Spinal cord (tissue), 10 donors: ENCODE results near the gene NBPF20. TPM values are rescaled to one million over a fixed set of nuclear protein-coding genes. Genes with fewer than 3 reads are reported as not detected.
A peak's percentile ranks its signal among the peaks of the same experiment; 100 is the strongest.
"Not testable (repeated sequence)": the region's sequence is repeated elsewhere in the genome, so short reads cannot be mapped to it uniquely, and the experiment has no call there.

Experiments
- DNase-seq, 6 donors: peaks; one replicate each; pipeline versions ENCODE4 v3.0.0 to v3.0.0-alpha.2; 2013 to 2015; ENCODE audit warnings: low spot score in 6 of 6, low read depth in 4 of 6
- H3K27ac ChIP-seq: one replicate; pipeline ENCODE4 v1.5.1; 2013; ENCODE audit warnings: low read depth, low read length, control low read depth
- H3K27me3 ChIP-seq: one replicate; pipeline ENCODE4 v1.6.1; 2013; ENCODE audit warnings: low read length; ENCODE audit not compliant: control insufficient read depth, insufficient read depth
- H3K36me3 ChIP-seq: one replicate; pipeline ENCODE4 v1.6.1; 2013; ENCODE audit warnings: low read length; ENCODE audit not compliant: control insufficient read depth, insufficient read depth
- H3K4me1 ChIP-seq: one replicate; pipeline ENCODE4 v1.6.1; 2013; ENCODE audit warnings: low read length; ENCODE audit not compliant: control insufficient read depth, insufficient read depth
- H3K4me3 ChIP-seq: one replicate; pipeline ENCODE4 v1.5.1; 2013; ENCODE audit warnings: low read depth, low read length, control low read depth
- H3K9me3 ChIP-seq: one replicate; pipeline ENCODE4 v1.6.1; 2013; ENCODE audit warnings: low read length; ENCODE audit not compliant: control insufficient read depth, insufficient read depth
- WGBS: methylation state at CpG from one replicate; pipeline ENCODE4 v1.1.5; 2013; ENCODE audit warnings: missing lambda C conversion rate; ENCODE audit not compliant: insufficient coverage; 5-methylcytosine and 5-hydroxymethylcytosine counted together
- long read RNA-seq, 4 donors: transcript quantifications; one replicate each; lab custom pipeline, GENCODE V29; 2026
- polyA plus RNA-seq, 2 donors: library from polyadenylated mRNA; unstranded; fragments of 120-200 nt; gene quantifications; one replicate each; pipeline ENCODE4 v1.2.1, GENCODE V29; 2013; ENCODE audit not compliant: insufficient read length in 2 of 2
- total RNA-seq, 2 donors: library from RNA; depleted of rRNA in 1 of 2; stranded (reverse); fragments of 120-200 nt in 1 of 2; fragments of >200 nt in 1 of 2; gene quantifications; one replicate each; pipeline versions ENCODE4 v1.2.3 to v1.2.4, GENCODE V29; 2013 to 2014
- donor health status: healthy.

The NBPF20 gene, protein sequence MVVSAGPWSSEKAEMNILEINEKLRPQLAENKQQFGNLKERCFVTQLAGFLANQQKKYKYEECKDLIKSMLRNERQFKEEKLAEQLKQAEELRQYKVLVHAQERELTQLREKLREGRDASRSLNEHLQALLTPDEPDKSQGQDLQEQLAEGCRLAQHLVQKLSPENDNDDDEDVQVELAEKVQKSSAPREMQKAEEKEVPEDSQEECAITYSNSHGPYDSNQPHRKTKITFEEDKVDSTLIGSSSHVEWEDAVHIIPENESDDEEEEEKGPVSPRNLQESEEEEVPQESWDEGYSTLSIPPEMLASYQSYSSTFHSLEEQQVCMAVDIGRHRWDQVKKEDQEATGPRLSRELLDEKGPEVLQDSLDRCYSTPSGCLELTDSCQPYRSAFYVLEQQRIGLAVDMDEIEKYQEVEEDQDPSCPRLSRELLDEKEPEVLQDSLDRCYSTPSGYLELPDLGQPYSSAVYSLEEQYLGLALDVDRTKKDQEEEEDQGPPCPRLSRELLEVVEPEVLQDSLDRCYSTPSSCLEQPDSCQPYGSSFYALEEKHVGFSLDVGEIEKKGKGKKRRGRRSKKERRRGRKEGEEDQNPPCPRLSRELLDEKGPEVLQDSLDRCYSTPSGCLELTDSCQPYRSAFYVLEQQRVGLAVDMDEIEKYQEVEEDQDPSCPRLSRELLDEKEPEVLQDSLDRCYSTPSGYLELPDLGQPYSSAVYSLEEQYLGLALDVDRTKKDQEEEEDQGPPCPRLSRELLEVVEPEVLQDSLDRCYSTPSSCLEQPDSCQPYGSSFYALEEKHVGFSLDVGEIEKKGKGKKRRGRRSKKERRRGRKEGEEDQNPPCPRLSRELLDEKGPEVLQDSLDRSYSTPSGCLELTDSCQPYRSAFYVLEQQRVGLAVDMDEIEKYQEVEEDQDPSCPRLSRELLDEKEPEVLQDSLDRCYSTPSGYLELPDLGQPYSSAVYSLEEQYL (N-terminal part only)
- total RNA-seq (1 to 10 TPM; 6.1 to 7.3 TPM), polyA plus RNA-seq (1 to 10 TPM; 3.2 to 3.4 TPM)
- long read RNA-seq, donor 1, result 0 reads
- long read RNA-seq, donor 2, result 0 reads
- long read RNA-seq, donor 3, result 0 reads
- long read RNA-seq, donor 4, result 0 reads

DNA sequence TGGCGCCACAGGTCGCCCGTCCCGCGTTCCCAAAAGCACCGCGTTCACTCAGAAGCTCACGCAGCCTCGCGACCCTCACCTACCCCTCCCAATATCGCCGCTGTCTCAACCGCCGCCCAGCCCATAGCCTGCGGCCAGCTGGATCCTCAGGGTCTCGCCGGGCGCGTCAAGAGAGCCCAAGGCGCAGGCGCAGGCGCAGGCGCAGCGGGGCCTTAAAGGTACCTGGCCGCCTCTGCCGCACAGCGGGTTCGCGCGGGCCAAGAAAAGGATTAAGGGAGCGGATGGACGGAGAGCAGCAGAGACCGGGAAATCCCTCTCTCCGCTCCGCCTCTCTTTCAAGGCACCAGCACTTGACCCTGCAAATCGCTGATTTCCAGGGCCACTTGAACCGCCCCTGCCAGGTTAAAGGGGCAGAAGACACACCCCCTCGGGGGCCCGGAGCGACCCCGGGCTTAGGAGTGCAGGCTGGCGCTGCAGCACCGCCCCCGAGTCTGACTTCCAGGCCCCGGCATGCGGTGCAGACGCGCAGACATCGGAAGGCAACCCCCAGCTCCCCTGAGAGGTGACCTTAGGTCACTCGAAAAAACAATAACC is at the start of gene NBPF20:
TSS of gene NBPF20 (minus strand) at position 168 of the 594 bp plus-strand sequence. CDS start 20,331 bp downstream, outside the sequence.
- peaks cover 5% of the 10 kb centered on the region for H3K27me3 ChIP-seq
- peaks cover 6% of the 10 kb centered on the region for H3K4me1 ChIP-seq
- no peak within 1 kb of the TSS for H3K27ac ChIP-seq
- DNase-seq, result peak in 5 of 6 donors; percentile 59 to 94 (median 71)
- no peaks in the 10 kb centered on the region for H3K36me3 ChIP-seq
- H3K4me3 ChIP-seq, result peak within 1 kb of the TSS; percentile 51
- WGBS, result 0% methylated on average over 44 of the region's 50 CpGs
- H3K9me3 ChIP-seq, result no peaks in the 10 kb centered on the region

DNA sequence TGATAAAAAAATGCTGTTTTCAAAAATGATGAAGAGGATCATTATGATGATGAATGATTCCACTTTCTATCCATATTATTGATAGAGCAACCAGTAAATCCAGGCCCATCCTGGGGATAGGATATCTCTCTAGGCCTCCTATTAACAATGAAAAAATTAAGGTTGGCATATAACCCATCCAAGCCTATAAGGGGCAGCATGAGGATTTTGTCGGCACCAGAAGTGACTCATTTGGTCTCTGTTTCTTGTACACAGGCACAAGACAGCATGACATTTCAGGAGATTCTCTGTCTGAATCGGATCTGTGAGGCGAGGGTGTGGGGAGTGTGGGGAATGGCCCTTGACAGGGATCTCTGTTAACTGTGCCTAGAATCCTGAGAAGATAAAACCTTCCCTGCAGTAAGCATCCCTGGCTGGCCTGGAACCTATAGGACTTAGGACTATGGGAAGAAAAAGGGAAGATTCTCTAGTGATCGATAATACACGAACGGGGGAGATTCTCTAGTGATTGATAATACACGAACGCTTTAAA is 49.5 kb upstream of the NBPF20 start:
- no CpG with 5 or more reads among the region's 8 CpGs for WGBS
- not testable (repeated sequence) for H3K9me3 ChIP-seq, DNase-seq, H3K27me3 ChIP-seq, H3K36me3 ChIP-seq, H3K4me3 ChIP-seq, H3K27ac ChIP-seq, H3K4me1 ChIP-seq

DNA sequence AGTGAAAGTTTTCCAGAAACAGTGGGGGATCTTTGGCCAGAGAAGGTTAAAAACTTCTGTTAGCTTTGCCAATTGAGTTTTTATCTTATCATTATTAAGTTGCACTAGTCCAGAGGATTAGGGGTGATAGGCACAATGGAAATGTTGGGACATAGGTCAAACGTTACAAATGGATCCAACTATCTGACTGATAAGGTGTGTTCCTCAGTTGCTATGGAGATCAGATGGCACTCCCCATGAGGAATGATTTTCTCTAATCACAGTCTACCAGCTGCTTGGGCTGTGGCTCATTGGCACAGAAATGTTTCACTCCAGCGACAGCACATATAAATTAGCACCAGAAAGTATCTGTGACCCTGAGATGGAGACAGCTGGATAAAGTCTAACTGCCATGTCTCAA is 47.3 kb upstream of the NBPF20 start:
- not testable (repeated sequence) for H3K27ac ChIP-seq, H3K36me3 ChIP-seq, H3K27me3 ChIP-seq, H3K9me3 ChIP-seq, DNase-seq, H3K4me3 ChIP-seq, H3K4me1 ChIP-seq
- WGBS, result no CpG with 5 or more reads among the region's 2 CpGs

DNA sequence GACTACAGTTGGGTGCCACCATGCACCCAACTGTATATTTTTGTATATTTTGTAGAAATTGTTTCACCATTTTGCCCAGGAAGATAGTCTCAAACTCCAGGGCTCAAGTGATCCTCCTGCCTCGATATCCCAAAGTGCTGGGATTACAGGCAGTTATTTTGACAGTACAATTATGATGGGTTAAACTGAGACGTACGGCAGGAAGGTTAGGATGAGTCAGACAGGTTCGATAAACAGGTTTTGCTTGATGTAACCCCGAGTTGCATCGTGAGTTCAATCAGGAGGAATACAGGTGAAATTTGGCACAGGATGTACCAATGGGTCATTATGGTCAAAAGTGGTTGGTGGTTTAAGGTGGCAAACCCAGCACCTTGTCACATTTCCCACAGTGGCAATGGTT is 46.0 kb upstream of the NBPF20 start:
- not testable (repeated sequence) for DNase-seq, H3K9me3 ChIP-seq, H3K4me3 ChIP-seq, H3K4me1 ChIP-seq, H3K27ac ChIP-seq, H3K27me3 ChIP-seq, H3K36me3 ChIP-seq
- 90% methylated on average over 3 of the region's 6 CpGs for WGBS

DNA sequence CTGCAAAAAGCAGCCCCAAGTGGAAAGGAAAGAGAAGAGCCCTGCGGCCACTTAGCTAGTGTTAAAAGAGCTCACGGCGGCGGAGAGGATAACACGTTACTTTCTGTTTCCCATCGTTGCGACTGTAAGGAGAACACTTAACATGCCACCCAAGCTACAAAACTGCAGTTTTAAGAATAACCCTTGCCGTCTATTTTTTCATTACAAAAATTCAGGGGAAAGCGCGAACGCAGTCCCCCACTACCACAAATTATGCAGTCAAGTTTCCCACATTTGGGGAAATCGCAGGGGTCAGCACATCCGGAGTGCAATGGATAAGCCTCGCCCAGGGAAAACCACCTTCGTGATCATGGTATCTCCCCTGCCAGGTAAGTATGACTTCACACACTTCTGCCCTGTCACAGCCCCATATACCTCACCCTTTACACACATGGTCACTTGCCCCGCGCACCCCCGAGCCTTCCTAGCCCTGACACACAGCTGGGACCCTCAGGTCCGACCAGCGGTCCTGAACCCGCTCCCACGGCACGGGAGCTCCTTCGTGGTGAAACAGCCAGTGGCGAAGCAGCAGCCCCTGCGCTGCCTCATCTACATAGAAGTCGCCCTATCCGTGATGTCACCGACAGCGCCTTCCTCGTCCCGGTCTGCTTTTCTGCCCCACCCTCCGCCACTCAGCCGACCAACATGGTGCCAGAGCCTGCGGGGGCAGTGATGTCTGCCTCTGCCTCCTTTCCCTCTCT is 40.2 kb upstream of the NBPF20 start:
- DNase-seq, result peak in 5 of 6 donors; percentile 13 to 69 (median 28)
- not testable (repeated sequence) for H3K27me3 ChIP-seq, H3K4me1 ChIP-seq, H3K9me3 ChIP-seq, H3K27ac ChIP-seq, H3K36me3 ChIP-seq
- peak overlapping the region; percentile 11 for H3K4me3 ChIP-seq
- WGBS, result under 1% methylated on average over 12 of the region's 35 CpGs

DNA sequence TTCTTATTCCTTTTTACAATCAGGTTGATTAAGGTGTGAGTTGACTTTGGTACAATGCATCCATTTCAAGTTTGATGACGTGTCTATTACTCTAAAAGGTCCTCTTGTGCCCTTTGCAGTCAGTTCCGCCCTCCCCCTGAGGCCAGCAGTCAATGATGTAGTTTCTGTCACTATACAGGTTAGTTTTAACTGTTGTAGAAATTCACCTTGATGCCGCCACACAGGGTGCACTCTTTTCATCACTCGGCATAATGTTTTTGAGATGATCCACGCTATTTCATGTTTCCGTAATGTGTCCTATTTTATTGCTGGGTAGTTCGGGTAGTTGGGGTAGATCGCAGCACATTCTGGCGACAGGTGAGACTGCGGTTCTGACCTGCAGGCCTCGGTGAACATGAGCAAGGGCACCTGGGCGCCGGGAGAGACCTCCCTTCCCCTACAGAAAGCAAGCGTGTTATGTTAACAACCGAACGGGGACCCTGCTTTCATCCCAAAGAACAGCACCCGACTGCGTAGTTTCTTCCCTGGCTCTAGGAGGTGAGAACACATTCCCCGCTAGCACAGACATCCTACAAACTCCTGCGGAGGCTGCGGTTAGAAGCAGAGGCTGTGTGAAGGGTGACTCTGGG is 39.4 kb upstream of the NBPF20 start:
- H3K4me1 ChIP-seq, DNase-seq, H3K27me3 ChIP-seq, H3K9me3 ChIP-seq, H3K27ac ChIP-seq, H3K36me3 ChIP-seq: not testable (repeated sequence)
- WGBS, result no CpG with 5 or more reads among the region's 21 CpGs
- peak overlapping the region; percentile 11 for H3K4me3 ChIP-seq

DNA sequence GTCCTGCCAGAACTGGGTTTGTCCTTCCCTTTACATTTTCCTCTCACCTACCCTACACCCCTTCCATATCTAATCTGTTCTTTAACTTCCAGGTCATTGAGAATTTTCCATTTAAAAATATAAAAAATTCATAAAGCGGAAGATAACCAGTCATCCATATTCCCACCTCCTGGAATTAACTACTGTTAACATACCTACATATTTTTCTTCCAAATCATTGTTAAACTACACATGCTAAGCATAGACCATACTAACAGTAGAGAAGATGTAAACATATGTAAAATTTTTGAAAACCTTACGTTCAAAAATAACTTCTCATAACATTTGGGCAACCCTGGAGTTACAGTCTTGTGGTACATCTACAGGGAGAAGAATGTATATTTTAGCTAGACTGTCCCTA is 38.6 kb upstream of the NBPF20 start:
- H3K36me3 ChIP-seq, DNase-seq, H3K4me1 ChIP-seq, H3K4me3 ChIP-seq, H3K9me3 ChIP-seq, H3K27ac ChIP-seq, H3K27me3 ChIP-seq: not testable (repeated sequence)
- no CpG with 5 or more reads among the region's 2 CpGs for WGBS

DNA sequence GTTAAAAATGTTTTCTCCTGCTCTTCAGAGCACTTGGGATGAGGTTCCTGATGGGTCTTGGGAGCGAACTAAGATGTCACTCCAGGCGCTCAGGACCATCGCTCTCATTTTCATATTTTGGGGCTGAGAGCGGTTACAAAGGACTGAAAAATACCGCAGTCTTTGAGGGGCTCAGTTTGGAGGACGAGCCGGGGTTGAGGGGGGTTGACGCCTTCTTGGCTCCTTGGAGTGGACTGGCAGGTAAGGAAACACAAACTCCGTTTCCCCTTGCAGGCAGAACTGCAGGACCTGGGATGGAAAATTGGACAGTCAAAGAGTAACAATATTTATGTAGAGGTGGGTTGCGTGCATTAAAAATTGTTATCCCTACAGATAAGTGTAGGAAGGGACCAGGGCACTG is 35.3 kb upstream of the NBPF20 start:
- not testable (repeated sequence) for DNase-seq, H3K27ac ChIP-seq, H3K4me3 ChIP-seq, H3K9me3 ChIP-seq, H3K4me1 ChIP-seq, H3K36me3 ChIP-seq
- 49% methylated on average over 8 of the region's 10 CpGs for WGBS
- H3K27me3 ChIP-seq, result peaks cover 10% of the 10 kb centered on the region
